ENCODE data around the gene MGLL.

DNA sequence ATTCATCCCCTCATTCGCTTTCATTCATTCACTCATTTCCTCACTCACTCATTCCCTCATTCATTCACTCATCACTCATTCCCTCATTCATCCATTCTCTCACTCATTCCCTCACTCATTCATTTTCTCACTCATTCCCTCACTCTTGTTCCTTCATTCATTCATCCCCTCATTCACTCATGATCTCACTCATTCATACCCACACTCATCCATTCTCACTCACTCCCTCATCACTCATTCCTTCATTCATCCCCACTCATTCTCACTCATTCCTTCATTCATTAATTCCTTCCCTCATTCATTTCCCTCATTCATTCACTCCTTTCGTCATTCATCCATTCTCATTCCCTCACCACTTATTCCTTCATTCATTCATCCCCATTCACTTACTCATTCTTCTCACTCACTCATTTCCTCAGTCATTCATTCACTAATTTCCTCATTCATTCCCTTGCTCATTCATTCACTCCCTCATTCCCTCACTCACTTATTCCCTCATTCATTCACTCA, 135.0 kb downstream of the MGLL start:
- no peak for TF ChIP-seq EZH2 (IDR thresholded peaks at IDR 0.05; ENCODE audit: insufficient read depth, poor library complexity, severe bottlenecking)
- TF ChIP-seq EZH2phosphoT487 (IDR thresholded peaks at IDR 0.05; ENCODE audit: insufficient read depth, low read depth): no peak
